Esophagus muscularis mucosa (tissue), 4 donors: Measurements from ENCODE around the gene ALPL. TPM values are rescaled to one million over a fixed set of nuclear protein-coding genes. Genes with fewer than 3 reads are reported as not detected.

Source experiments
- DNase-seq: peaks from one replicate; pipeline ENCODE4 v3.0.0-alpha.2; 2017; ENCODE audit errors: extremely low spot score
- H3K27ac ChIP-seq, 4 donors: fragments of 200-600 bp; sonication (generic); replicated peaks in 1 of 4; 1 replicate in 3 of 4; 2 replicates in 1 of 4; pipeline ENCODE4 v1.5.1; 2016 to 2019; ENCODE audit warnings: mild to moderate bottlenecking in 1 of 4
- H3K27me3 ChIP-seq, 4 donors: fragments of 200-600 bp; sonication (generic); one replicate each; pipeline versions ENCODE4 v1.5.1 to v1.6.0; 2016 to 2019
- H3K36me3 ChIP-seq, 4 donors: fragments of 200-600 bp; sonication (generic); one replicate each; pipeline ENCODE4 v1.5.1; 2016 to 2019
- H3K4me1 ChIP-seq, 4 donors: fragments of 200-600 bp; sonication (generic); one replicate each; pipeline ENCODE4 v1.5.1; 2016 to 2019
- H3K4me3 ChIP-seq, 4 donors: fragments of 200-600 bp; sonication (generic); 1 replicate in 2 of 4; 2 replicates in 2 of 4; pipeline ENCODE4 v1.5.1; 2016 to 2019; ENCODE audit warnings: mild to moderate bottlenecking in 4 of 4, moderate library complexity in 1 of 4
- H3K9me3 ChIP-seq, 4 donors: fragments of 200-600 bp; sonication (generic); 1 replicate in 3 of 4; 2 replicates in 1 of 4; pipeline ENCODE4 v1.5.1; 2016 to 2019
- CTCF ChIP-seq, 3 experiments: fragments of 200-600 bp in 2 of 3; fragments of 450-650 bp in 1 of 3; sonication (generic) in 2 of 3; IDR thresholded peaks; one replicate each; pipeline ENCODE4 v1.5.1; 2017 to 2019; ENCODE audit warnings: antibody characterized with exemption in 3 of 3, mild to moderate bottlenecking in 2 of 3, moderate library complexity in 1 of 3
- EP300 ChIP-seq: sonication (generic); formaldehyde crosslinking; IDR thresholded peaks from one replicate; pipeline ENCODE4 v1.6.1; 2017; ENCODE audit warnings: antibody characterized with exemption
- POLR2A ChIP-seq: fragments of 450-650 bp; IDR thresholded peaks from one replicate; pipeline ENCODE4 v1.6.1; 2017; ENCODE audit warnings: antibody characterized with exemption, moderate library complexity, mild to moderate bottlenecking, low read depth
- POLR2AphosphoS5 ChIP-seq, 2 donors: sonication (generic); formaldehyde crosslinking; IDR thresholded peaks; one replicate each; pipeline ENCODE4 v1.6.1; 2017; ENCODE audit warnings: antibody characterized with exemption in 2 of 2
- WGBS: methylation state at CpG from one replicate; pipeline ENCODE4 v1.1.5; 2018; 5-methylcytosine and 5-hydroxymethylcytosine counted together
- intact Hi-C: fragments of 100-400 bp; cut with DNase I; formaldehyde crosslinking; loops from one replicate; pipeline ENCODE4 v1.15.1; 2023
- total RNA-seq, 4 donors: library from RNA; depleted of rRNA; stranded (reverse); fragments of >200 nt; gene quantifications; one replicate each; pipeline versions ENCODE4 v1.1.0 to v1.2.1, GENCODE V29; 2016

The ALPL gene
- total RNA-seq, 4 donors from 2014 or later = 1.2 to 10.3 (median 3.8) TPM

DNA sequence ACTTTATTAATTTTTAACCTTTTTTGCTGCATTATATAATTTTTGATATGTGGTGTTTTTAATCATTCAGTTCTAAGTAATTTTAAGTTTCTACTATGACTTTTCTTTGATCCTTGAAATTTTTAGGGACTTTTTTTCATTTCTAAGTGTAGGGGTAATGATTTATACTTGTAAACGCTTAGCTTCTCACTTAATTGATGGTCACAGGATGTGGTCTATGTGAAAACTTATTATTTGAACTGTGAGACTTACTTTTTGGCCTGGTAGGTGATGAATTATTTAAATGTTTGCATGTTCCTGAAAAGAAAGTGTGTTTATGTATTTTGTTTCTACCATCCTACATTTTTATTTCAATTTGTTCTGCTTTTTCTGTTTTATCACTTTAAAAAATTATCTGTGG is 17.2 kb downstream of the ALPL start:
- intact Hi-C loops = no loop called here
- DNase-seq = no peak
- TF ChIP-seq CTCF (IDR thresholded peaks at IDR 0.05) = no peak
- TF ChIP-seq POLR2A = no peak
- TF ChIP-seq POLR2AphosphoS5 (IDR thresholded peaks at IDR 0.05) = no peak
- TF ChIP-seq EP300 = no peak
- Histone ChIP-seq H3K27ac (no peak overlapping the region), H3K9me3 (no peaks in the 10 kb centered on the region), H3K4me1 (peaks cover 3 to 9% (median 5%) of the 10 kb centered on the region in 4 donors), H3K36me3 (no peaks in the 10 kb centered on the region), H3K4me3 (no peak overlapping the region), H3K27me3 (peaks cover 0 to 15% (median 0%) of the 10 kb centered on the region in 4 donors)
- WGBS = 77% methylated on average over 1 of the region's 1 CpG

DNA sequence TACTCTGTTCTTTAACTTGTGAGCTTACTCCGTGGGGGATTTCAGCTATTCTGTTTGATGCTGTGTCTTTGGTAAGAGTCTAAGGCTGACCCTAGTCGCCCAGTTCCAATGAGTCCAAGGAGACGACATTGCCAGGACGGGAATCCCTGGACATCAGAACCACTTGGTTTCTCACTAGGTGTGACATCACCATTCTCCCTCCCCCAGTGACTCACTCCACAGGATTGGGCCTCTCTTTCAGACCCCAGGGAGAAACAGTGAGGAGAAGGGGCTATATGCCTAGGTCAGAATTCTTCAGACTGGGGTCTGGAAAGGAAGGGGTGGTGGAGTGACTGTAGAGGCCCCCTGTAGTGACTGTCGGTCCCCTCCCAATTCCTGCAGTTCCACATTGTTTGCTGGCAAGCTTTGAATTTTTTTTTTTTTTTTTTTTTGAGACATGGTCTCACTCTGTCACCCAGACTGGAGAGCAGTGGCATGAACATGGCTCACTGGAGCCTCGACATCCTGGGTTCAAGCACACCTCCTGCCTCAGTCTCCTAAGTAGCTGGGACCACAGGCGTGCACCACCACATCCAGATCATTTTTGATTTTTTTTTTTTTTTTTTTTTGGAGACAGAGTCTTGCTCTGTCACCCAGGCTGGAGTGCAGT is 21.3 kb downstream of the ALPL start:
- H3K4me3 ChIP-seq = no peak overlapping the region
- intact Hi-C loops = no loop called here
- H3K27me3 ChIP-seq = peaks cover 0 to 27% (median 0%) of the 10 kb centered on the region in 4 donors
- 76% methylated on average over 7 of the region's 7 CpGs for WGBS
- no peaks in the 10 kb centered on the region for H3K9me3 ChIP-seq
- H3K4me1 ChIP-seq = no peaks in the 10 kb centered on the region
- no peak for TF ChIP-seq CTCF (IDR thresholded peaks at IDR 0.05)
- no peak for TF ChIP-seq EP300
- TF ChIP-seq POLR2A = no peak
- TF ChIP-seq POLR2AphosphoS5 (IDR thresholded peaks at IDR 0.05) = no peak
- H3K36me3 ChIP-seq = no peaks in the 10 kb centered on the region
- DNase-seq = no peak
- no peak overlapping the region for H3K27ac ChIP-seq

DNA sequence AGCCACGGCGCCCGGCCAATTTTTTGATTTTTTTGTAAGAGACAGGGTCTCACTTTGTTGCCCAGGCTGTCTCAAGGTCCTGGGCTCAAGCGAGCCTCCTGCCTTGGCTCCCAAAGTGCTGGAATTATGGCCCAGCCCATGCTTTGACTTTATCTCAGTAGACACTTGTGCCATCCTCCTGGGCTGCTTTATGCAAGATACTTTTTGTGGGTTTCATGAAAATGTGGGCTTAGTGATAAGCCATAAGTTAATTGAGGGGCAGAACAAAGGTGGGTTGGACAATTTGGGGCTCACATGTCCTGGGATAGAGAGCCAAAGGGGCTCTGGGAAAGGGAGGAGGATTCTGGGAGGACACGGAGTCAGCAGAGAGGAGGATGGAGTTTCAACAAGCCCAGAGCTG is 22.0 kb downstream of the ALPL start:
- intact Hi-C loops = no loop called here
- no peaks in the 10 kb centered on the region for H3K4me1 ChIP-seq
- no peaks in the 10 kb centered on the region for H3K9me3 ChIP-seq
- peaks cover 0 to 27% (median 0%) of the 10 kb centered on the region in 4 donors for H3K27me3 ChIP-seq
- no peaks in the 10 kb centered on the region for H3K36me3 ChIP-seq
- H3K4me3 ChIP-seq = no peak overlapping the region
- 97% methylated on average over 5 of the region's 5 CpGs for WGBS
- H3K27ac ChIP-seq = no peak overlapping the region
- DNase-seq = no peak
- TF ChIP-seq POLR2A (no peak), CTCF (IDR thresholded peaks at IDR 0.05) (no peak), EP300 (no peak), POLR2AphosphoS5 (IDR thresholded peaks at IDR 0.05) (no peak)

DNA sequence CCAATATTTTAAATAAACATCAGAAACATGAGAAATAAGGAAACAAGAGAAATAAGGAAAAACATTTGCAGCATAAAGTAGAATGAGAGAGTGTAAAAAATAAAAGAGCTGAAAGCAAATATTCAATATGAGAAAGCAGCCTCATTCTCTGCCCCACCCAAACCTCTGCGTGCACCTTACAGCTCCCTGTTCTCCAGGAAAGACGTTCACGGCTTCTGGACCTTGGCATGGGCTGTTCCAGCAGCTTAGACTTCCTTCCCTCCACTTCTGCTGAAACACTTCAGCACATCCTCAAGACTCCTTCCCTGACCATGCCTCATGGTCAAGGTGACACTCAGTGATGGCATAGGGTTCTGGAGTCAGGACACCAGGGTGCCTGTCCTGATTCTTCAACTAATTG is 23.3 kb downstream of the ALPL start:
- Histone ChIP-seq H3K36me3 (no peaks in the 10 kb centered on the region), H3K27ac (no peak overlapping the region), H3K9me3 (no peaks in the 10 kb centered on the region), H3K4me3 (no peak overlapping the region), H3K4me1 (peaks cover 0 to 5% (median 2%) of the 10 kb centered on the region in 4 donors), H3K27me3 (peaks cover 0 to 27% (median 0%) of the 10 kb centered on the region in 4 donors)
- WGBS = 72% methylated on average over 3 of the region's 3 CpGs
- intact Hi-C loops = no loop called here
- DNase-seq = no peak
- TF ChIP-seq CTCF (IDR thresholded peaks at IDR 0.05) (no peak), POLR2AphosphoS5 (IDR thresholded peaks at IDR 0.05) (no peak), POLR2A (no peak), EP300 (no peak)

GRCh38 chr1:21532992-21533534 is 23.8 kb downstream of the ALPL start:
- intact Hi-C loops = no loop called here
- peaks cover 0 to 10% (median 7%) of the 10 kb centered on the region in 4 donors for H3K4me1 ChIP-seq
- H3K27ac ChIP-seq = no peak overlapping the region
- WGBS = 86% methylated on average over 4 of the region's 4 CpGs
- no peaks in the 10 kb centered on the region for H3K36me3 ChIP-seq
- no peak for TF ChIP-seq POLR2A
- TF ChIP-seq POLR2AphosphoS5 (IDR thresholded peaks at IDR 0.05) = no peak
- TF ChIP-seq CTCF (IDR thresholded peaks at IDR 0.05) = no peak
- TF ChIP-seq EP300 = no peak
- H3K27me3 ChIP-seq = peaks cover 0 to 27% (median 0%) of the 10 kb centered on the region in 4 donors
- H3K4me3 ChIP-seq = no peak overlapping the region
- no peak for DNase-seq
- H3K9me3 ChIP-seq = no peaks in the 10 kb centered on the region
